Measurements from ENCODE around the gene CENPU.

The CENPU gene

GRCh38 chr4:184769141-184769765 is 35.4 kb upstream of the CENPU start:
- Histone ChIP-seq H3K36me3 (ENCODE audit: control insufficient read depth in 2 of 2, insufficient read depth in 1 of 2, low read length in 2 of 2) (peaks cover 0 to 59% of the 10 kb centered on the region in 2 experiments; a peak in 2 of 3 replicates), H3K27ac (ENCODE audit: extremely low read depth, low read depth, low read length) (no peak overlapping the region), H3K9me3 (ENCODE audit: control insufficient read depth, insufficient read depth, low read depth, low read length) (no peaks in the 10 kb centered on the region), H3K4me3 (ENCODE audit: low read depth, low read length) (no peak overlapping the region), H3K4me1 (ENCODE audit: control insufficient read depth, insufficient read depth, low read length) (no peaks in the 10 kb centered on the region)
- CTCF ChIA-PET: no interaction called here
- TF ChIP-seq, protein P1, sequence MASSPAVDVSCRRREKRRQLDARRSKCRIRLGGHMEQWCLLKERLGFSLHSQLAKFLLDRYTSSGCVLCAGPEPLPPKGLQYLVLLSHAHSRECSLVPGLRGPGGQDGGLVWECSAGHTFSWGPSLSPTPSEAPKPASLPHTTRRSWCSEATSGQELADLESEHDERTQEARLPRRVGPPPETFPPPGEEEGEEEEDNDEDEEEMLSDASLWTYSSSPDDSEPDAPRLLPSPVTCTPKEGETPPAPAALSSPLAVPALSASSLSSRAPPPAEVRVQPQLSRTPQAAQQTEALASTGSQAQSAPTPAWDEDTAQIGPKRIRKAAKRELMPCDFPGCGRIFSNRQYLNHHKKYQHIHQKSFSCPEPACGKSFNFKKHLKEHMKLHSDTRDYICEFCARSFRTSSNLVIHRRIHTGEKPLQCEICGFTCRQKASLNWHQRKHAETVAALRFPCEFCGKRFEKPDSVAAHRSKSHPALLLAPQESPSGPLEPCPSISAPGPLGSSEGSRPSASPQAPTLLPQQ (tag by site-specific recombination; IDR thresholded peaks at IDR 0.05): no peak
- no peak for TF ChIP-seq TRIM28 (IDR thresholded peaks at IDR 0.05; ENCODE audit: borderline replicate concordance, low read length)
- no peak for TF ChIP-seq EGR2 (tag by site-specific recombination; IDR thresholded peaks at IDR 0.05; ENCODE audit: low read depth)
- POLR2A ChIA-PET: no interaction called here

DNA sequence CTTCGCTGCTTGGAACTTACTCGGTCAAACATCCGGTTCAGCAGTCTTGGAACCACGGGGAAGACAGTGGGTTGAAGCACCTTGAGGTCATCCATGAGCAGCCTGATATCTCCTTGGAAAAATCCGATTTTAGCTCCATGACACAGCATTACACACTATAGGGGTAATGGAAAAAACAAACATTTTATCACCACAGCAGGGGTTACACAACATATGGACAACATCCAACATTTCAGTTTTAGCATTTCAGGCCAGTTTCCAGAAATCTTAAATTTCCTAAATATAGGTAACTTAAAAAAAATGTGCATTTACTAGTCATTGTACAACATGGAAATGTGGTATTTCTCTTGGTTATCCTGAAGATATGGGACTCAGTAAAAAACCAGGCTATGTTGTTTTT is 34.4 kb upstream of the CENPU start:
- no peaks in the 10 kb centered on the region for H3K4me1 ChIP-seq (ENCODE audit: control insufficient read depth, insufficient read depth, low read length)
- POLR2A ChIA-PET: no interaction called here
- no peak overlapping the region for H3K27ac ChIP-seq (ENCODE audit: extremely low read depth, low read depth, low read length)
- no peaks in the 10 kb centered on the region for H3K9me3 ChIP-seq (ENCODE audit: control insufficient read depth, insufficient read depth, low read depth, low read length)
- CTCF ChIA-PET: interaction anchor here (0.7 kb wide), 1 partner anchor 27 kb away, joined by 3 read pairs; no protein-coding TSS in a partner anchor
- TF ChIP-seq, protein P2, sequence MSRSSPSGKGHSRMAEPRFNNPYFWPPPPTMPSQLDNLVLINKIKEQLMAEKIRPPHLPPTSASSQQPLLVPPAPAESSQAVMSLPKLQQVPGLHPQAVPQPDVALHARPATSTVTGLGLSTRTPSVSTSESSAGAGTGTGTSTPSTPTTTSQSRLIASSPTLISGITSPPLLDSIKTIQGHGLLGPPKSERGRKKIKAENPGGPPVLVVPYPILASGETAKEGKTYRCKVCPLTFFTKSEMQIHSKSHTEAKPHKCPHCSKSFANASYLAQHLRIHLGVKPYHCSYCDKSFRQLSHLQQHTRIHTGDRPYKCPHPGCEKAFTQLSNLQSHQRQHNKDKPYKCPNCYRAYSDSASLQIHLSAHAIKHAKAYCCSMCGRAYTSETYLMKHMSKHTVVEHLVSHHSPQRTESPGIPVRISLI (tag by site-specific recombination; IDR thresholded peaks at IDR 0.05): no peak
- TF ChIP-seq ZNF514 (tag by site-specific recombination; IDR thresholded peaks at IDR 0.05): no peak
- no peak for TF ChIP-seq ZEB2 (tag by site-specific recombination; IDR thresholded peaks at IDR 0.05)
- TF ChIP-seq, protein P3, sequence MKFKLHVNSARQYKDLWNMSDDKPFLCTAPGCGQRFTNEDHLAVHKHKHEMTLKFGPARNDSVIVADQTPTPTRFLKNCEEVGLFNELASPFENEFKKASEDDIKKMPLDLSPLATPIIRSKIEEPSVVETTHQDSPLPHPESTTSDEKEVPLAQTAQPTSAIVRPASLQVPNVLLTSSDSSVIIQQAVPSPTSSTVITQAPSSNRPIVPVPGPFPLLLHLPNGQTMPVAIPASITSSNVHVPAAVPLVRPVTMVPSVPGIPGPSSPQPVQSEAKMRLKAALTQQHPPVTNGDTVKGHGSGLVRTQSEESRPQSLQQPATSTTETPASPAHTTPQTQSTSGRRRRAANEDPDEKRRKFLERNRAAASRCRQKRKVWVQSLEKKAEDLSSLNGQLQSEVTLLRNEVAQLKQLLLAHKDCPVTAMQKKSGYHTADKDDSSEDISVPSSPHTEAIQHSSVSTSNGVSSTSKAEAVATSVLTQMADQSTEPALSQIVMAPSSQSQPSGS (tag by site-specific recombination; IDR thresholded peaks at IDR 0.05; ENCODE audit: low read depth): no peak
- TF ChIP-seq KLF1 (tag by site-specific recombination; IDR thresholded peaks at IDR 0.05): no peak
- TF ChIP-seq ZNF518A (tag by site-specific recombination; conservative IDR thresholded peaks at IDR 0.05; ENCODE audit: low read depth): no peak
- H3K4me3 ChIP-seq (ENCODE audit: low read depth, low read length): no peak overlapping the region
- peaks cover 0 to 64% of the 10 kb centered on the region in 2 experiments; a peak in 2 of 3 replicates for H3K36me3 ChIP-seq (ENCODE audit: control insufficient read depth in 2 of 2, insufficient read depth in 1 of 2, low read length in 2 of 2)

DNA sequence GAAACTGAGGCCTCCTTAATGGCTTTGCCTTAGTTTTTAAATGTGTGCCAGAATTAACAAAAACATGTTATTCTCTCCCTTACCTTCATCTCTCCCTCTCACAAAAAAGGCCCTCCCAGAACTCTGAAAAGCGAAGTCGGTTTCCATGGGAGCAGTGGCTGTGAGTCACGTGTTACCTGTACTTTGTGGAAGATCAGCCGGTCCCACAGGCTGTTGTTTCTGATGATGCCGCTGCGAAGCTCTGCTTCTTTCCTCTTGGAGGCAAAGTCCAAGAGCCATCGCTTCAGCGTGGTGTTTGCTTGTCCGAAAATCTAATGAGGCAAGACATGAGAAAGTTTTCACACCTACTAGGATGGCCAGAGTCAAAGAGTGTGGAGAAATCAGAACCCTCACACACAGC is 32.5 kb upstream of the CENPU start:
- TF ChIP-seq ZNF514 (tag by site-specific recombination; IDR thresholded peaks at IDR 0.05) (no peak), SP2 (tag by site-specific recombination; IDR thresholded peaks at IDR 0.05) (no peak), ZNF626 (tag by site-specific recombination; IDR thresholded peaks at IDR 0.05) (no peak), ZNF274 (IDR thresholded peaks at IDR 0.05; ENCODE audit: low read length) (no peak), ZNF274 (tag by site-specific recombination; IDR thresholded peaks at IDR 0.05; ENCODE audit: borderline replicate concordance) (no peak)
- TF ChIP-seq, protein P4, sequence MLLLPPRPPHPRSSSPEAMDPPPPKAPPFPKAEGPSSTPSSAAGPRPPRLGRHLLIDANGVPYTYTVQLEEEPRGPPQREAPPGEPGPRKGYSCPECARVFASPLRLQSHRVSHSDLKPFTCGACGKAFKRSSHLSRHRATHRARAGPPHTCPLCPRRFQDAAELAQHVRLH (tag by site-specific recombination; IDR thresholded peaks at IDR 0.05): no peak
- no peaks in the 10 kb centered on the region for H3K9me3 ChIP-seq (ENCODE audit: control insufficient read depth, insufficient read depth, low read depth, low read length)
- peaks cover 0 to 69% of the 10 kb centered on the region in 2 experiments; a peak in 2 of 3 replicates for H3K36me3 ChIP-seq (ENCODE audit: control insufficient read depth in 2 of 2, insufficient read depth in 1 of 2, low read length in 2 of 2)
- POLR2A ChIA-PET: no interaction called here
- CTCF ChIA-PET: interaction anchor here (0.8 kb wide), 1 partner anchor 234 kb away, joined by 3 read pairs; no protein-coding TSS in a partner anchor
- H3K4me3 ChIP-seq (ENCODE audit: low read depth, low read length): no peak overlapping the region
- no peak overlapping the region for H3K27ac ChIP-seq (ENCODE audit: extremely low read depth, low read depth, low read length)
- H3K4me1 ChIP-seq (ENCODE audit: control insufficient read depth, insufficient read depth, low read length): no peaks in the 10 kb centered on the region

Data from HEK293 (cell line).